Ovary (tissue), 9 donors: ENCODE results near the gene SERPINI1. TPM values are rescaled to one million over a fixed set of nuclear protein-coding genes. Genes with fewer than 3 reads are reported as not detected.

Experiments used
- DNase-seq, 5 donors: peaks; one replicate each; pipeline ENCODE4 v3.0.0-alpha.2; 2019 to 2020
- H3K27ac ChIP-seq, 2 donors: fragments of 200-600 bp; one replicate each; pipeline versions ENCODE4 v1.5.1 to v1.8.0; 2019 to 2022
- H3K27me3 ChIP-seq: fragments of 200-600 bp; one replicate; pipeline ENCODE4 v1.8.0; 2022
- H3K36me3 ChIP-seq: fragments of 200-600 bp; sonication (generic); one replicate; pipeline ENCODE4 v1.5.1; 2019
- H3K4me1 ChIP-seq: one replicate; pipeline ENCODE4 v1.8.1; 2013; ENCODE audit warnings: mild to moderate bottlenecking, moderate library complexity; ENCODE audit not compliant: insufficient read depth
- H3K4me3 ChIP-seq: fragments of 200-600 bp; sonication (generic); one replicate; pipeline ENCODE4 v1.5.1; 2017
- H3K9me3 ChIP-seq, 2 donors: fragments of 200-600 bp in 1 of 2; sonication (generic) in 1 of 2; one replicate each; pipeline versions ENCODE4 v1.5.1 to v1.8.1; 2013 to 2019; ENCODE audit warnings: mild to moderate bottlenecking in 1 of 2, moderate library complexity in 1 of 2
- EP300 ChIP-seq: sonication (generic); formaldehyde crosslinking; IDR thresholded peaks from one replicate; pipeline ENCODE4 v1.6.1; 2017; ENCODE audit warnings: antibody characterized with exemption
- POLR2A ChIP-seq: fragments of 450-650 bp; IDR thresholded peaks from one replicate; pipeline ENCODE4 v1.6.1; 2017; ENCODE audit warnings: antibody characterized with exemption, mild to moderate bottlenecking, moderate library complexity
- WGBS, 3 donors: extraction: QIAGEN DNeasy Blood & Tissue Kit in 1 of 3; methylation state at CpG; one replicate each; pipeline versions ENCODE4 v1.1.5 to v1.1.7; 2013 to 2017; 5-methylcytosine and 5-hydroxymethylcytosine counted together
- intact Hi-C, 4 donors: fragments of 100-400 bp; cut with DNase I; formaldehyde crosslinking; loops; one replicate each; pipeline versions ENCODE4 v1.11.0 to v1.15.1; 2022 to 2023
- polyA plus RNA-seq, 2 donors: library from polyadenylated mRNA; stranded (reverse); fragments of 200-250 nt in 1 of 2; fragments of 350-450 nt in 1 of 2; fragmentation: Illumina TruSeq in 1 of 2; extraction: RNeasy Lipid Tissue Mini Kit (QIAGEN cat#74804) in 1 of 2; gene quantifications; one replicate each; pipeline ENCODE4 v1.2.3, GENCODE V29; 2013 to 2014
- total RNA-seq, 7 donors: library from RNA; depleted of rRNA in 2 of 7; stranded (reverse); fragments of >200 nt in 2 of 7; fragmentation: NEBNext Ultra II Directional in 3 of 7; extraction: Animal tissue kit (Norgen Biotek cat#: 25700) in 3 of 7; gene quantifications; one replicate each; pipeline versions ENCODE4 v1.1.0 to v1.2.4, GENCODE V29; 2016 to 2023
- TF ChIP-seq, protein P1 (sequence below), 3 donors: fragments of 450-650 bp in 2 of 3; fragments of 200-600 bp in 1 of 3; IDR thresholded peaks; one replicate each; pipeline versions ENCODE4 v1.5.1 to v1.8.0; 2016 to 2022; ENCODE audit warnings: antibody characterized with exemption in 3 of 3, mild to moderate bottlenecking in 1 of 3
- donor health status: DM: no; HTN: no; CAD: no; lungs with moderate emphysema.
- donor health status: DM: no; HTN: no; CAD: no.
- donor health status: Bipolar disorder and iron deficiency.
- donor health status: DM: yes; HTN: yes; CAD: no.
- donor health status: DM: no; HTN: no; CAD: no.
- donor health status: DM: yes; HTN: yes; CAD: no.

SERPINI1 gene
- total and polyA plus RNA-seq, 9 donors: 1.8 to 11.6 (median 5.0) TPM

DNA sequence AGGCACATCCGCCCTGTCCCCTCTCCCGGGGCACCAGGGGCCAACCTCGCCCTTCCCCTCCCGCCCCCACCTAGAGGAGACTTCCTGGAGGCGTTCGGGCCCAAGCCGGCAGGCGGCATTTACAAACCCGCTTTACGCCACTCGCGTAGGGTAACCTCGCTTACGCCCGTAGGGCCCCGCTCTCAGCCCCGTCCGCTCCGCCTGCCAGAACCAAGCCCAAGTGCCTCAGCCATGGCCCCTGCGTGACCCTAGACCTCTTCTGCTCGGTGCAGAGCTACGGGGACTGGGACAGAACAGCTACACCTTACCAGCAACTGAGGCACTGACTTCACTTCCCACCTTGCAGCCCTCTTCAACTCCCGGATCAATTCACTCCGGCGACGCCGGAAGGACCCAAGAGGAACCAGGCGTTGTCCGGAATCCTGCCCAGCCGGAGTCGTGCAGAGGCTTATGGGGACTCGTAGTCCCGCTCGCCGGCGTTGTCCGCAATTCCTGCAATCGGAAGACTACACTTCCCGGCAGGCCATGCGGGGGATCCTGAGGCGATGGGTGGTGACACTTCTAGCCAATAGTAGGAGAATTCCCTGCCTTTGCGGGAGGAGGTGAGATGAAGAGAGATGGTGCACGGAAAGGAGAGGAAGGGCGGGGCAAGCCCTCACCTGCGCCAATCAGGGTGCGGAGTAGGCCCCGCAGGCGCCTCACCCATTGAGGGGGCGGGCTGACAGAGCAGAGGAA is 856 bp upstream of the SERPINI1 start, which contains the start of gene PDCD10:
Gene PDCD10 (minus strand): TSS at position 395 of the 735 bp plus-strand sequence. CDS start 14,735 bp downstream, outside the sequence.
- Histone ChIP-seq H3K4me3 (peak within 1 kb of the TSS; percentile 77), H3K27me3 (no peaks in the 10 kb centered on the region), H3K4me1 (peaks cover 1% of the 10 kb centered on the region), H3K36me3 (no peaks in the 10 kb centered on the region), H3K9me3 (no peaks in the 10 kb centered on the region), H3K27ac (peak within 1 kb of the TSS; percentile 57 to 84)
- peak; percentile 96 to 98 (median 97) for DNase-seq
- no peak for TF ChIP-seq EP300
- TF ChIP-seq POLR2A: peak; percentile 52
- TF ChIP-seq, protein P1, sequence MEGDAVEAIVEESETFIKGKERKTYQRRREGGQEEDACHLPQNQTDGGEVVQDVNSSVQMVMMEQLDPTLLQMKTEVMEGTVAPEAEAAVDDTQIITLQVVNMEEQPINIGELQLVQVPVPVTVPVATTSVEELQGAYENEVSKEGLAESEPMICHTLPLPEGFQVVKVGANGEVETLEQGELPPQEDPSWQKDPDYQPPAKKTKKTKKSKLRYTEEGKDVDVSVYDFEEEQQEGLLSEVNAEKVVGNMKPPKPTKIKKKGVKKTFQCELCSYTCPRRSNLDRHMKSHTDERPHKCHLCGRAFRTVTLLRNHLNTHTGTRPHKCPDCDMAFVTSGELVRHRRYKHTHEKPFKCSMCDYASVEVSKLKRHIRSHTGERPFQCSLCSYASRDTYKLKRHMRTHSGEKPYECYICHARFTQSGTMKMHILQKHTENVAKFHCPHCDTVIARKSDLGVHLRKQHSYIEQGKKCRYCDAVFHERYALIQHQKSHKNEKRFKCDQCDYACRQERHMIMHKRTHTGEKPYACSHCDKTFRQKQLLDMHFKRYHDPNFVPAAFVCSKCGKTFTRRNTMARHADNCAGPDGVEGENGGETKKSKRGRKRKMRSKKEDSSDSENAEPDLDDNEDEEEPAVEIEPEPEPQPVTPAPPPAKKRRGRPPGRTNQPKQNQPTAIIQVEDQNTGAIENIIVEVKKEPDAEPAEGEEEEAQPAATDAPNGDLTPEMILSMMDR (IDR thresholded peaks at IDR 0.05): no peak
- 0% methylated on average over 49 of the region's 49 CpGs for WGBS, 3 donors
- intact Hi-C loops: no loop called here

DNA sequence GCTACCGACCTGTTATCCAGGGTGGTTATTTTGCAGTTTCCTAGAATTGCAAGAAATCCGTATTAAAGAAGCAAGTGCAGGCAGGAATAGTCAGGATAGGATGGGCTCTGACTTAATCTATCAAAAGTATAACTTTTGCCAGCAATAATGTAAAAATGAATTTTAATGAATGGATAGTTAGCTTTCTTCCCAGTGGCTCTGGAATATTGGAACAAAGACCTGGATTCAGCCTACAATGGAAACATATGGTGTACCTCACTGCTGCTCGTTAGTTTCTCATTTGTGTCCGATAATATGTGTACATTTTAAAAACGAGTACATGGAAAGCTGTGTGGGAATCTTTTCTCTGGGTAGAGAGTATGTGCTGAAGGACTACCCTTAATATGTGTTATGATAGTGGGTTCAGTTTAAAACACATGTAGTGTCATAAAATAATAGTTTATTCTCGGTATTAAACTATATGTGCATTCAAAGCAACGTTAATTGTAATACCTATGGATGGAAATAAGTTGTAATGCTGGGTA is 805 bp downstream of the SERPINI1 start:
- Histone ChIP-seq H3K9me3 (no peaks in the 10 kb centered on the region), H3K36me3 (no peaks in the 10 kb centered on the region), H3K27ac (no peak overlapping the region), H3K4me1 (peaks cover 1% of the 10 kb centered on the region), H3K27me3 (no peaks in the 10 kb centered on the region), H3K4me3 (peak overlapping the region; percentile 77)
- TF ChIP-seq EP300 (no peak), POLR2A (no peak)
- TF ChIP-seq, protein P1 (IDR thresholded peaks at IDR 0.05): no peak
- 24 to 28% (median 25%) methylated on average over 7 of the region's 7 CpGs for WGBS, 3 donors
- intact Hi-C loops: no loop called here
- no peak for DNase-seq

DNA sequence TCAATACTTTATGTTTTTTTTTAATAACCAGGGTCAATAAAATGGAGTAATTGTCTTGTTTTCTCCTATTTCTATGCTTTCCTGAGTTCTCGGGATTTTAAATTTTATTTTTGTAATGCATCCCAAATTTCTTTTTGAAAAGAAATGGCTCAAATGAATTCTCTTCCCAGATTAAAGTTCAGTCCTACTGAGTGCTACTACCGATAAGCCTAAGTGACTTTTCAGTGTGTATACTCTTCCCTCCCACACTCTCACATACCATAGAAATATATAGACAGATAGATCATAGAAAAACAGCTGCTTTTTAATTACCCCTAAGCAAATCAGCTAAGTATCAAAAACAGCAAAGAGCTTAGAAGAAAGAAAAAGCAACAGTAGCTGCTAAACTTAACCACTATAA is 1.5 kb downstream of the SERPINI1 start:
- Histone ChIP-seq H3K4me1 (peaks cover 1% of the 10 kb centered on the region), H3K4me3 (no peak overlapping the region), H3K27ac (no peak overlapping the region), H3K9me3 (no peaks in the 10 kb centered on the region), H3K27me3 (no peaks in the 10 kb centered on the region), H3K36me3 (no peaks in the 10 kb centered on the region)
- intact Hi-C loops: no loop called here
- TF ChIP-seq EP300 (no peak), POLR2A (no peak)
- TF ChIP-seq, protein P1 (IDR thresholded peaks at IDR 0.05): no peak
- no peak for DNase-seq
- 71 to 82% (median 76%) methylated on average over 2 of the region's 2 CpGs for WGBS, 3 donors

DNA sequence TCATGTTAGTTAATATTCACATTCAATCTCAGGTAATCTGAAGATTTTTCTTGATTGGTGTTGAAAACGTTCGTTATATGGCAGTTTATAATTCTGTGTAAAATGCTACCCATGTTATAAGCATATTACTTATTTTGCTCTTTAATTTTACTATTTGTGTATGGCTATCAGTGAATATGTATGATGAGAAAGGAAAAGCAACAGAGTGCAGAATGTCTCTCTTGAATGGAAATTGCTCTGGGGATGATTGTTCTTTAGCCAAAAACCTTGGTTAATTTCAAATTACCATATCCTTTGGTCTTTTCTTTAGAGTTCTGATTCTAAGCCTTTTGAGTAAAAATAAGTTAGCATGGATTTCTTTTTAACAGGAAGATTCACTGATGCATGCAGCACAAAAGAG is 2.5 kb downstream of the SERPINI1 start:
- Histone ChIP-seq H3K27ac (no peak overlapping the region), H3K9me3 (no peaks in the 10 kb centered on the region), H3K27me3 (no peaks in the 10 kb centered on the region), H3K4me3 (no peak overlapping the region), H3K36me3 (no peaks in the 10 kb centered on the region), H3K4me1 (peaks cover 1% of the 10 kb centered on the region)
- WGBS, 3 donors: 82 to 87% (median 84%) methylated on average over 2 of the region's 2 CpGs
- intact Hi-C loops: no loop called here
- DNase-seq: no peak
- TF ChIP-seq, protein P1 (IDR thresholded peaks at IDR 0.05): no peak
- TF ChIP-seq POLR2A (no peak), EP300 (no peak)
